ENCODE data around the gene P4HA1.

DNA sequence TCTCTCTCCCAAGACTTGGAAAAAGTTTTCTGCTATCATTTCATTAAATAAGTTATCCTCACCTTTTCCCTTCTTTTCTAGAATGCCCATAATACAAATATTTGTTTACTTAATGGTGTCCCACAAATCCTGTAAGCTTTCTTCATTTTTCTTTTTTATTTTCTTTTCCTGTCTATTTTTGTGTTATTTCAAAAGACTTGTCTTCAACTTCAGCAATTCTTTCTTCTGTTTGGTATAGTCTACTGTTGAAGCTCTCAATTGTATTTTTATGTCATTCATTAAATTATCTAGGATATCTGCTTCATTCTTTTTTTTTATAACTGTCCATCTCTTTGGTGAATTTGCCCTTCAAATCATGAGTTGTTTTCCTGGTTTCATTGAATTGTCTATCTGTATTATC is 117.0 kb downstream of the P4HA1 start:
- TF ChIP-seq POLR2A (IDR thresholded peaks at IDR 0.05; ENCODE audit: low read depth, low read length), result no peak
- TF ChIP-seq POLR2AphosphoS5 (IDR thresholded peaks at IDR 0.05; ENCODE audit: insufficient read depth, low read depth, low read length), result no peak
- no peak for TF ChIP-seq CTCF (IDR thresholded peaks at IDR 0.05; ENCODE audit: extremely low read depth in 1 of 2, insufficient read depth in 1 of 2, low read depth in 1 of 2, low read length in 2 of 2)
- TF ChIP-seq MAX (IDR thresholded peaks at IDR 0.05; ENCODE audit: insufficient read depth, insufficient read length), result no peak

Data from endothelial cell of umbilical vein (primary cell).